WTC11 (cell line): ENCODE data around the gene EPB41L4B. TPM values are rescaled to one million over a fixed set of nuclear protein-coding genes. Genes with fewer than 3 reads are reported as not detected.

Experiments
- ATAC-seq: fragments of 200-7000 bp; cut with Tn5 transposase; 2 replicates; pipeline ENCODE4 v1.10.0; 2021; ENCODE audit warnings: mild to moderate bottlenecking, moderate library complexity
- CTCF ChIA-PET: fragments of 300-600 bp; sonication (Branson Sonifier 250); formaldehyde crosslinking; loops from one replicate; lab custom pipeline; 2021; ENCODE audit warnings: antibody characterized with exemption; lab: Charles Lee
- POLR2A ChIA-PET: fragments of 350-600 bp; sonication (Branson Sonifier 250); formaldehyde crosslinking; loops from one replicate; lab custom pipeline; 2021; ENCODE audit warnings: antibody characterized with exemption; lab: Charles Lee
- DNase-seq: peaks from one replicate; pipeline ENCODE4 v3.0.0; 2021; ENCODE audit warnings: low spot score
- H3K27ac Mint-ChIP-seq: 2 replicates; pipeline ENCODE4 v1.8.0; 2021; ENCODE audit warnings: mixed read lengths
- H3K27me3 Mint-ChIP-seq: 2 replicates; pipeline ENCODE4 v1.8.0; 2021; ENCODE audit warnings: low read depth, mild to moderate bottlenecking, moderate library complexity, mixed read lengths
- H3K36me3 Mint-ChIP-seq: 2 replicates; pipeline ENCODE4 v1.8.0; 2021; ENCODE audit warnings: mixed read lengths
- H3K4me1 Mint-ChIP-seq: 2 replicates; pipeline ENCODE4 v1.8.0; 2022; ENCODE audit warnings: mixed read lengths
- H3K4me3 Mint-ChIP-seq: 2 replicates; pipeline ENCODE4 v1.8.0; 2021; ENCODE audit warnings: mild to moderate bottlenecking, moderate library complexity, mixed read lengths
- H3K9me3 Mint-ChIP-seq: 2 replicates; pipeline ENCODE4 v1.8.0; 2021; ENCODE audit warnings: mixed read lengths
- AR ChIP-seq: fragments of 250-450 bp; sonication (Bioruptor Pico); IDR thresholded peaks from 2 replicates; pipeline ENCODE4 v1.9.0; 2021; ENCODE audit warnings: mild to moderate bottlenecking
- CBFB ChIP-seq: sonication (generic); formaldehyde crosslinking; IDR thresholded peaks from 2 replicates; pipeline ENCODE4 v1.8.1; 2022; ENCODE audit warnings: mild to moderate bottlenecking, low read depth, missing genetic modification reagents
- ELF4 ChIP-seq: sonication (generic); formaldehyde crosslinking; IDR thresholded peaks from 2 replicates; pipeline ENCODE4 v1.8.1; 2022; ENCODE audit warnings: low read depth, mild to moderate bottlenecking, moderate library complexity, missing genetic modification reagents
- FOXK1 ChIP-seq: sonication (generic); formaldehyde crosslinking; IDR thresholded peaks from 2 replicates; pipeline ENCODE4 v1.8.0; 2022; ENCODE audit warnings: mild to moderate bottlenecking, moderate library complexity, missing genetic modification reagents
- FOXP1 ChIP-seq: sonication (generic); formaldehyde crosslinking; IDR thresholded peaks from 2 replicates; pipeline ENCODE4 v1.8.0; 2022; ENCODE audit warnings: missing genetic modification reagents, mild to moderate bottlenecking, moderate library complexity, borderline replicate concordance
- HMGA2 ChIP-seq: fragments of 250-450 bp; sonication (Bioruptor Pico); IDR thresholded peaks from 2 replicates; pipeline ENCODE4 v1.4.0; 2021; ENCODE audit warnings: mild to moderate bottlenecking, moderate library complexity
- IRF2 ChIP-seq: sonication (generic); formaldehyde crosslinking; IDR thresholded peaks from 2 replicates; pipeline ENCODE4 v1.8.0; 2022; ENCODE audit warnings: low read depth, missing genetic modification reagents, borderline replicate concordance
- JUN ChIP-seq: sonication (generic); formaldehyde crosslinking; IDR thresholded peaks from 2 replicates; pipeline ENCODE4 v1.8.0; 2023; ENCODE audit warnings: mild to moderate bottlenecking, missing genetic modification reagents
- MXD4 ChIP-seq: fragments of 250-450 bp; sonication (Bioruptor Pico); IDR thresholded peaks from 2 replicates; pipeline ENCODE4 v1.8.0; 2021; ENCODE audit warnings: mild to moderate bottlenecking, moderate library complexity, borderline replicate concordance
- NFE2L1 ChIP-seq: sonication (generic); formaldehyde crosslinking; IDR thresholded peaks from 2 replicates; pipeline ENCODE4 v1.8.1; 2023; ENCODE audit warnings: missing genetic modification reagents
- OVOL2 ChIP-seq: fragments of 250-450 bp; sonication (Bioruptor Pico); IDR thresholded peaks from 2 replicates; pipeline ENCODE4 v1.9.0; 2021; ENCODE audit warnings: mild to moderate bottlenecking, borderline replicate concordance
- SMAD4 ChIP-seq: sonication (generic); formaldehyde crosslinking; IDR thresholded peaks from 2 replicates; pipeline ENCODE4 v1.8.0; 2022; ENCODE audit warnings: mild to moderate bottlenecking, missing genetic modification reagents
- TEAD1 ChIP-seq: sonication (generic); formaldehyde crosslinking; IDR thresholded peaks from 2 replicates; pipeline ENCODE4 v1.8.0; 2022; ENCODE audit warnings: mild to moderate bottlenecking, missing genetic modification reagents
- TEAD4 ChIP-seq: sonication (generic); formaldehyde crosslinking; IDR thresholded peaks from 2 replicates; pipeline ENCODE4 v1.8.0; 2022; ENCODE audit warnings: mild to moderate bottlenecking, missing genetic modification reagents
- USF2 ChIP-seq: sonication (generic); formaldehyde crosslinking; IDR thresholded peaks from 2 replicates; pipeline ENCODE4 v1.8.1; 2023; ENCODE audit warnings: mild to moderate bottlenecking, missing genetic modification reagents, moderate library complexity
- ZMAT4 ChIP-seq: fragments of 250-450 bp; sonication (Bioruptor Pico); IDR thresholded peaks from 2 replicates; pipeline ENCODE4 v1.9.0; 2021; ENCODE audit warnings: mild to moderate bottlenecking
- ZNF232 ChIP-seq: sonication (generic); formaldehyde crosslinking; IDR thresholded peaks from 2 replicates; pipeline ENCODE4 v1.8.0; 2022; ENCODE audit warnings: mild to moderate bottlenecking, missing genetic modification reagents
- ZNF263 ChIP-seq: sonication (generic); formaldehyde crosslinking; IDR thresholded peaks from 2 replicates; pipeline ENCODE4 v1.8.1; 2022; ENCODE audit warnings: low read depth, mild to moderate bottlenecking, moderate library complexity, missing genetic modification reagents
- ZNF281 ChIP-seq: sonication (generic); formaldehyde crosslinking; IDR thresholded peaks from 2 replicates; pipeline ENCODE4 v1.8.0; 2023; ENCODE audit warnings: mild to moderate bottlenecking, missing genetic modification reagents
- ZNF317 ChIP-seq: sonication (generic); formaldehyde crosslinking; IDR thresholded peaks from 2 replicates; pipeline ENCODE4 v1.8.1; 2023; ENCODE audit warnings: low read depth, mild to moderate bottlenecking, moderate library complexity, missing genetic modification reagents, borderline replicate concordance
- ZNF423 ChIP-seq: fragments of 250-450 bp; sonication (Bioruptor Pico); IDR thresholded peaks from 2 replicates; pipeline ENCODE4 v2.1.2; 2022; ENCODE audit warnings: mild to moderate bottlenecking, moderate library complexity
- ZNF671 ChIP-seq: fragments of 250-450 bp; sonication (Bioruptor Pico); IDR thresholded peaks from 2 replicates; pipeline ENCODE4 v1.8.0; 2021; ENCODE audit warnings: mild to moderate bottlenecking
- total RNA-seq: library from RNA; stranded (reverse); gene quantifications from 3 replicates; pipeline ENCODE4 v1.2.3, GENCODE V29; 2021
- TF ChIP-seq, protein P1 (sequence below): sonication (generic); formaldehyde crosslinking; IDR thresholded peaks from 2 replicates; pipeline ENCODE4 v1.8.1; 2023; ENCODE audit warnings: mild to moderate bottlenecking, missing genetic modification reagents
- TF ChIP-seq, protein P2 (sequence below): fragments of 250-450 bp; sonication (Bioruptor Pico); IDR thresholded peaks from 2 replicates; pipeline ENCODE4 v1.9.0; 2021; ENCODE audit warnings: moderate library complexity, mild to moderate bottlenecking, inconsistent platforms, borderline replicate concordance
- TF ChIP-seq, protein P3 (sequence below): sonication (generic); formaldehyde crosslinking; conservative IDR thresholded peaks from 2 replicates; pipeline ENCODE4 v1.8.1; 2022; ENCODE audit warnings: mild to moderate bottlenecking, missing genetic modification reagents
- TF ChIP-seq, protein P4 (sequence below): sonication (generic); formaldehyde crosslinking; IDR thresholded peaks from 2 replicates; pipeline ENCODE4 v1.8.1; 2022; ENCODE audit warnings: low read depth, mild to moderate bottlenecking, moderate library complexity, missing genetic modification reagents, borderline replicate concordance
- TF ChIP-seq, protein P5 (sequence below): sonication (generic); formaldehyde crosslinking; IDR thresholded peaks from 2 replicates; pipeline ENCODE4 v1.8.0; 2023; ENCODE audit warnings: missing genetic modification reagents

The EPB41L4B gene
- total RNA-seq, 1 experiment from 2014 or later = 20.0 TPM

DNA sequence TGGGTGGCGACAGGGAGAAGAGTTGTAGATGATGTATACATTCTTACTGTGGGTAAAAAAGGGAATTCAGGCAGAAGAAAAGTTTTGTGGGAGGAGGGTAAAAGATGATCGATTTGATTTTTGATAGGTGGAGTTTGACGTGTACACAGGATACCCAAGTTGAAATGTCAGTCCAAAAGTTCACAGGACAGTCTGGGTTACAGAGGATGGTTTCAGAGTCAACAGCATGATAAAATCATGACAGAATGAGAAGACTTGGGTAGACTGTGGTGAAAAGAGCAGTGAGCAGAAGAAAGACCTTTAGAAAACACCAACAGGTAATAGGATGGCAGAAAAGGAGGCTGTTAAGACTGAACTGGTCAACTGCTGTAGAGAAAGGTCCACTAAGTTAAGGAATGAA is 81.6 kb downstream of the EPB41L4B start:
- H3K9me3 Mint-ChIP-seq = no peaks in the 10 kb centered on the region
- POLR2A ChIA-PET = no interaction called here
- CTCF ChIA-PET = no interaction called here

GRCh38 chr9:109238655-109239054 is 82.2 kb downstream of the EPB41L4B start:
- ChIA-PET CTCF (no interaction called here), POLR2A (no interaction called here)
- H3K9me3 Mint-ChIP-seq = no peaks in the 10 kb centered on the region
- peaks cover 30% of the 10 kb centered on the region for H3K36me3 Mint-ChIP-seq
- no peak for DNase-seq
- no peak overlapping the region for H3K4me3 Mint-ChIP-seq
- no peak for TF ChIP-seq ZNF263
- TF ChIP-seq SMAD4 (CRISPR knock-in tag) = no peak
- TF ChIP-seq, protein P1, sequence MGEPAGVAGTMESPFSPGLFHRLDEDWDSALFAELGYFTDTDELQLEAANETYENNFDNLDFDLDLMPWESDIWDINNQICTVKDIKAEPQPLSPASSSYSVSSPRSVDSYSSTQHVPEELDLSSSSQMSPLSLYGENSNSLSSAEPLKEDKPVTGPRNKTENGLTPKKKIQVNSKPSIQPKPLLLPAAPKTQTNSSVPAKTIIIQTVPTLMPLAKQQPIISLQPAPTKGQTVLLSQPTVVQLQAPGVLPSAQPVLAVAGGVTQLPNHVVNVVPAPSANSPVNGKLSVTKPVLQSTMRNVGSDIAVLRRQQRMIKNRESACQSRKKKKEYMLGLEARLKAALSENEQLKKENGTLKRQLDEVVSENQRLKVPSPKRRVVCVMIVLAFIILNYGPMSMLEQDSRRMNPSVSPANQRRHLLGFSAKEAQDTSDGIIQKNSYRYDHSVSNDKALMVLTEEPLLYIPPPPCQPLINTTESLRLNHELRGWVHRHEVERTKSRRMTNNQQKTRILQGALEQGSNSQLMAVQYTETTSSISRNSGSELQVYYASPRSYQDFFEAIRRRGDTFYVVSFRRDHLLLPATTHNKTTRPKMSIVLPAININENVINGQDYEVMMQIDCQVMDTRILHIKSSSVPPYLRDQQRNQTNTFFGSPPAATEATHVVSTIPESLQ (CRISPR knock-in tag) = no peak
- TF ChIP-seq IRF2 (CRISPR knock-in tag) = no peak
- TF ChIP-seq, protein P2, sequence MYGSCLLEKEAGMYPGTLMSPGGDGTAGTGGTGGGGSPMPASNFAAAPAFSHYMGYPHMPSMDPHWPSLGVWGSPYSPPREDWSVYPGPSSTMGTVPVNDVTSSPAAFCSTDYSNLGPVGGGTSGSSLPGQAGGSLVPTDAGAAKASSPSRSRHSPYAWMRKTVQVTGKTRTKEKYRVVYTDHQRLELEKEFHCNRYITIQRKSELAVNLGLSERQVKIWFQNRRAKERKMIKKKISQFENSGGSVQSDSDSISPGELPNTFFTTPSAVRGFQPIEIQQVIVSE = no peak
- TF ChIP-seq ZNF423 (CRISPR knock-in tag) = no peak
- TF ChIP-seq USF2 (CRISPR knock-in tag) = no peak
- TF ChIP-seq NFE2L1 (CRISPR knock-in tag) = no peak
- TF ChIP-seq AR = no peak
- no peak for TF ChIP-seq HMGA2 (CRISPR knock-in tag)
- TF ChIP-seq ZNF317 = no peak
- TF ChIP-seq ELF4 (CRISPR knock-in tag) = no peak
- no peak for TF ChIP-seq ZNF281 (CRISPR knock-in tag)
- TF ChIP-seq TEAD1 (CRISPR knock-in tag) = no peak
- TF ChIP-seq, protein P3, sequence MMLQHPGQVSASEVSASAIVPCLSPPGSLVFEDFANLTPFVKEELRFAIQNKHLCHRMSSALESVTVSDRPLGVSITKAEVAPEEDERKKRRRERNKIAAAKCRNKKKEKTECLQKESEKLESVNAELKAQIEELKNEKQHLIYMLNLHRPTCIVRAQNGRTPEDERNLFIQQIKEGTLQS (CRISPR knock-in tag) = no peak
- no peak for TF ChIP-seq ZNF232 (CRISPR knock-in tag)
- no peak for TF ChIP-seq JUN (CRISPR knock-in tag)
- no peak for TF ChIP-seq FOXP1 (CRISPR knock-in tag)
- no peak for TF ChIP-seq ZMAT4 (CRISPR knock-in tag)
- no peak for ATAC-seq
- no peaks in the 10 kb centered on the region for H3K27me3 Mint-ChIP-seq
- peaks cover 23% of the 10 kb centered on the region for H3K4me1 Mint-ChIP-seq
- H3K27ac Mint-ChIP-seq = no peak overlapping the region

More for the DNA sequence above, 81.6 kb downstream of the EPB41L4B start:
- TF ChIP-seq, protein P4, sequence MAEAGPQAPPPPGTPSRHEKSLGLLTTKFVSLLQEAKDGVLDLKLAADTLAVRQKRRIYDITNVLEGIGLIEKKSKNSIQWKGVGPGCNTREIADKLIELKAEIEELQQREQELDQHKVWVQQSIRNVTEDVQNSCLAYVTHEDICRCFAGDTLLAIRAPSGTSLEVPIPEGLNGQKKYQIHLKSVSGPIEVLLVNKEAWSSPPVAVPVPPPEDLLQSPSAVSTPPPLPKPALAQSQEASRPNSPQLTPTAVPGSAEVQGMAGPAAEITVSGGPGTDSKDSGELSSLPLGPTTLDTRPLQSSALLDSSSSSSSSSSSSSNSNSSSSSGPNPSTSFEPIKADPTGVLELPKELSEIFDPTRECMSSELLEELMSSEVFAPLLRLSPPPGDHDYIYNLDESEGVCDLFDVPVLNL (CRISPR knock-in tag) = no peak
- no peak for TF ChIP-seq OVOL2 (CRISPR knock-in tag)
- no peak for TF ChIP-seq CBFB (CRISPR knock-in tag)
- TF ChIP-seq ZNF671 = no peak
- TF ChIP-seq ZNF423 (CRISPR knock-in tag) = no peak
- TF ChIP-seq ZNF263 = no peak
- TF ChIP-seq TEAD4 = no peak
- no peak for TF ChIP-seq FOXK1 (CRISPR knock-in tag)
- TF ChIP-seq MXD4 (CRISPR knock-in tag) = no peak
- TF ChIP-seq, protein P5, sequence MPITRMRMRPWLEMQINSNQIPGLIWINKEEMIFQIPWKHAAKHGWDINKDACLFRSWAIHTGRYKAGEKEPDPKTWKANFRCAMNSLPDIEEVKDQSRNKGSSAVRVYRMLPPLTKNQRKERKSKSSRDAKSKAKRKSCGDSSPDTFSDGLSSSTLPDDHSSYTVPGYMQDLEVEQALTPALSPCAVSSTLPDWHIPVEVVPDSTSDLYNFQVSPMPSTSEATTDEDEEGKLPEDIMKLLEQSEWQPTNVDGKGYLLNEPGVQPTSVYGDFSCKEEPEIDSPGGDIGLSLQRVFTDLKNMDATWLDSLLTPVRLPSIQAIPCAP (CRISPR knock-in tag) = no peak
- ATAC-seq (no peak), DNase-seq (no peak)
- Mint-ChIP-seq H3K27me3 (no peaks in the 10 kb centered on the region), H3K4me1 (peaks cover 29% of the 10 kb centered on the region), H3K4me3 (no peak overlapping the region), H3K27ac (no peak overlapping the region), H3K36me3 (peaks cover 30% of the 10 kb centered on the region)
